Subcutaneous adipose tissue (tissue), 4 donors: ENCODE data around the gene AFG1L. TPM values are rescaled to one million over a fixed set of nuclear protein-coding genes. Genes with fewer than 3 reads are reported as not detected.

ENCODE experiments used
- CTCF ChIP-seq: fragments of 450-650 bp; IDR thresholded peaks from one replicate; pipeline ENCODE4 v1.5.1; 2016; ENCODE audit warnings: low read depth, mild to moderate bottlenecking, control low read depth, antibody characterized with exemption, moderate library complexity
- total RNA-seq, 4 donors: library from RNA; depleted of rRNA; stranded (reverse); fragments of >200 nt; gene quantifications; one replicate each; pipeline ENCODE4 v1.1.0, GENCODE V29; 2016

AFG1L gene
- total RNA-seq, 4 donors from 2014 or later: 1.9 to 4.4 (median 2.9) TPM

GRCh38 chr6:108510461-108511319 lies 215.8 kb downstream of the AFG1L start:
- no peak for TF ChIP-seq CTCF

- TF ChIP-seq CTCF: no peak
Measured at GRCh38 chr6:108518714-108519576, 224.1 kb downstream of the AFG1L start.

- no peak for TF ChIP-seq CTCF
Measured at GRCh38 chr6:108521616-108522107, 226.8 kb downstream of the AFG1L start.

GRCh38 chr6:108523697-108524096 lies 228.8 kb downstream of the AFG1L start:
- no peak for TF ChIP-seq CTCF

GRCh38 chr6:108524528-108525248 lies 229.8 kb downstream of the AFG1L start:
- TF ChIP-seq CTCF: no peak

GRCh38 chr6:108526739-108527174 lies 231.9 kb downstream of the AFG1L start:
- no peak for TF ChIP-seq CTCF
